Forelimb muscle (tissue), 1 donor: ENCODE results near the gene ZNF473. TPM values are rescaled to one million over a fixed set of nuclear protein-coding genes. Genes with fewer than 3 reads are reported as not detected.
"Not testable (repeated sequence)": the region's sequence is repeated elsewhere in the genome, so short reads cannot be mapped to it uniquely, and the experiment has no call there.

Source experiments
- DNase-seq: peaks from one replicate; pipeline ENCODE4 v3.0.0-alpha.2; 2013; ENCODE audit warnings: low read depth
- polyA plus RNA-seq: library from polyadenylated mRNA; unstranded; fragments of 120-200 nt; gene quantifications from one replicate; pipeline ENCODE4 v1.2.1, GENCODE V29; 2013; ENCODE audit not compliant: insufficient read length

The ZNF473 gene
- polyA plus RNA-seq, 1 donor = 7.3 TPM

DNA sequence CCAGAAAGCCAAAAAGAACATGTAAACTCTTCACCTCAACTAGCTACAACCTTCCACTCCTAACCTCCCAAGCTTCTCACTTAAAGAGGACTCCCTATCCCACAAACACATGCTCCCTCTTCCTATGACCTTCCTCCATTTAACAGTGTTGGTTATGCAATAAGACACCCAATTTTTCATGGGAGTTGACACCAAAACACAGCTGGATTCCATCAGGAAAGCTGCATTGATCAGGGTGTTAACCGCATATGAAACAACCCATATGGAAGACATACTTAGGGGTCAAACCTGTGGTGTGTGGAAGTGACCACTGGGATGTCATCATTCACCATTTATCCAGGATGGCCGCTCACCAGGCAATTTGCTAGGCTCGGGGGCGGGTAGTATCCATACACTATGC is 21.9 kb downstream of the ZNF473 start:
- DNase-seq = no peak

DNA sequence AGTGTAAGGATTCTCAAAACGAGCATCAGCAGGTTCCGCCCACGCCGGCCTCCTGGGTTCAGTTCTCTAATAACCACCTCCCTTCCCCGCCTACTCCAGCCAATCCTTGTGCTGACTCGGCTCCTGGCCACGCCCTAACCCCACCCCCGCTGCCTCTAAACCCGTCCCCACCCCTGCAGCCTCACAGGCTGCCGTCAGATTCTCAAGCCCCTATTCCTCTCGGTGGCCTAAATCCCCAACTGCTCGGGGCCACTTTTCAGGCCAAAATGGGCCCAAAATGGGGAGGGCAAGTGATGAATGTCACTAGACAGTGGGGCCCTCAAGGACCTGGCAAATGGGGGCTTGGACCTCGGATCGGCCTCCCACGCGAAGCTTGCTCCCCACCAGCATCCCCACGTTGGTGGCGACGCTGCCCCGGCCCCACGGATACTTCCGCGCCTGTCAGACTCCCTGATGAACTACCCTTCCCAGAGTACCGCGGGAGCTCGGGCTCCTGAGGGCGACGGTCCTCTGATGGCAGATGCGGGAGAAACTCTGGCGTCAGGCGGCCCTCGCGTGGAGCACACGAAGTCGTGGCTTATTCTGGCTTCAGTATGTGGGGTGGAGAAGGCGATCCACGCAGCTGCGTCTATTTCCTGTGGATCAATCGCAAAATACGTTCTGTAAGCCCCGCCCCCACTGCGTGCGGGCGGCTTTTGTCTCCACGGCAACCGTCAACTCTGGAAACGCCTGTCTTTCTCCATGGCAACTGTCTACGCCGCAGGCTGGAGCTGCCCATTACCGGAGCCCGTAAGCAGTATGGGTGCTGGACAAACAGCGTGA is 24.8 kb downstream of the ZNF473 start:
- DNase-seq = peak; percentile 29

DNA sequence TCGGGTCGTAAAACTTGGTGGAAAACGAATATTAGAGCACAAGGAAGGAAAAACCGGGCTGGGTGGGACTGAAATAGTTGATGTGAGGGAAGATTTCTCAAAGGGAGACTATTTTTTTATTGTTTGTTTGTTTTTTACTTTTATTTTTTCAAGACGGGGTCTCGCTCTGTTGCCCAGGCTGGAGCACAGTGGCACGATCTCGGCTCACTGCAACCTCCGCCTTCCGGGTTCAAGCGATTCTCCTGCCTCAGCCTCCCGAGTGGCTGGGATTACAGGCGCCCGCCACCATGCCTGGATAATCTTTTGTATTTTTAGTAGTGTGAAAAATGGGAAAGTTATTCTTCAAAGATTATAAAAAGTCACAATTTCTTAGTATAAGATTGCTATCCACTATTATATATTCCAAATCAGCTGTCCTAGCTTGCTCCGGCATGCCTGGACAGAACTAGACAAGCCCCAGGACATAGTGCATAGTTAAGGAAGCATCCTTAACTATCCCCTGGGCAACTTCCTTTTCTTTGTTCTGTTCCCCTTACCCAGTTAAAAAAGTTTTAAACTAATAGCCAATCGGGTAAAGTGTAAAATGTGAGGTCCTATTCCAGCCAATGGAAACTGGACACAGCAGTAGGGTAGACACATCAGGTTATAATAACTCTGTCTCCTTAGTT is 25.6 kb downstream of the ZNF473 start:
- not testable (repeated sequence) for DNase-seq

DNA sequence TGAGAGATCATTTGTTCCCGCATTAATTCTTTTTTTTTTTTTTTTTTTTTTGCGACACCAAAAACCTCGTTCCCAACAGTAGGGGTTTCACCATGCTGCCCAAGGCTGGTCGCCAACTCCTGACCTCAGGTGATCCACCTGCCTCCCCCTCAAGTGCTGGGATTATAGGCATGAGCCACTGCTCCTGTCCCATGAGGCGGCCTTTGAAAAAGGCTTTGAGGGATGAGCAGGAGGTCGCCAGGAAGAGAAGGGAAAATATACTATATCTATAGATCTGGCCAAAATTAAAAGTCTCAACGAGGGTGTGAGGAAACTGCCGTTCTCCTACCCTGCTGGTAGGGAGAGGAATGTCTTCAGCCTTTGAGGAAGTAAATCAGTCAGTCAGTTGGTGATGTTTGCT is 26.2 kb downstream of the ZNF473 start:
- no peak for DNase-seq

DNA sequence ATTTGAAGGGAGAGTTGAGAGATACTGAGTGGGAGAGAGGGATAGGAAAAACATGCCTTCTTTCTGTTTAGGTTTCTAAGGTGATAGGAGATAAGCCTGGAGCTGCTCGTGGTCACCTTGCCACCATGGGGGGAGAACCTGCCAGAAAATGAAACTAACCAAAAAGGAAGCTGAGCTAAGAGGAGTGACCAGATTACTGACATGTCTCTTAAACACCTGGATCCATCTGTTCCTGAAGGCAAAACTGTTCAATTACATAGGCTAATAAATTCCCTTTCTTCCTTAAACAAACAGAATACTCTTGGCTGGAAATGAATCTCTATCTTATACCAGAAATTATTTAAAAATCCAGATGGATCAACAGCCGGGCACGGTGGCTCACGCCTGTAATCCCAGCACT is 27.3 kb downstream of the ZNF473 start:
- no peak for DNase-seq

DNA sequence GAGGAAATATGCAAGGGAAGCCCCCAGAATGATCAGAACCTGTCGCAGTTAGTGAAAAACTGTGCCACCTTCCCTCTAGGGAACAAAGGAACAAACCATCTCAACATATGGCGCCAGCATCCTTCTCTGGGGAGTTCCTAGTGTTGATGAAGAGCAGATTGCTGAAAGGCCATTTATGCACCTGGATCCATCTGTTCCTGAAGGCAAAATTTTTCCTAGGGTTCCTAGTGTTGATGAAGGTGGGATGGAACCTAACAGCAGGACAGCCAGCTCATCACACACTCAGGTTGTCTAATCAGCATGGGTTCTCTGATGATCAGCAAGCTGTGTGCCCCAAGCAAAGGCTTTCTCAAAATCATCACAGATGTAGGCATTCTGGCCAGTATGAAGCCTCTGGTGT is 32.6 kb downstream of the ZNF473 start:
- no peak for DNase-seq

DNA sequence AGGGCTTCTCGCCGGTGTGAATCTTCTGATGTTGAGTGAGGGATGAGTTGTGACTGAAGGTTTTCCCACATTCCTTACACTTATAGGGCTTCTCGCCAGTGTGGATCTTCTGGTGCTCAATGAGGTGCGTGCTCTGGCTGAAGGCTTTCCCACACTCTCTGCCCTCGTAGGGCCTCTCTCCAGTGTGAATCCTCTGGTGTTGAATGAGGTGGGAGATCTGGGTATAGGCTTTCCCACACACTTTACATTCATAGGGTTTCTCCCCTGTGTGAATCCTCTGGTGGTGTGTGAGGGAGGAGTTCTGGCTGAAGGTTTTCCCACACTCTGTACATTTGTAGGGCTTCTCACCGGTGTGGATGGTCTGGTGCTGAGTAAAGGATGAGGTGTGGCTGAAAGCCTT is 33.2 kb downstream of the ZNF473 start:
- no peak for DNase-seq

DNA sequence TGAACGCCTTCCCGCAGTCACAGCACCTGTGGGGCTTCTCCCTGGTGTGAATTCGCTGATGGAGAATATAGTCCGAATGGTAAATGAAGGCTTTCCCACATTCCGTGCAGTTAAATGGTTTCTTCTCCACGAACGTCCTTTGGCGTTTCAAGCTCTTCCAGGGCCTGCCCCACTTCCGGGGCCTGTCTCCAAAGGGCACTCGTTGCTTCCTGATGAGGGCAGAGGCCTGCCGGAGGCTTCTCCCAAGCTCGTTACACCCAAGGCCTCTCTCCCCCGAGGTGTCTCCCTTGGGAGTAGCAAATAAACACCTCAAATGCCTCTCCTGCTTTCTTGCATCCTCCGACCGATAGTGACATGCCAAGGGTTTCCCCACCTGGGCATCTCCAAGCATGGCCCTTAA is 34.3 kb downstream of the ZNF473 start:
- no peak for DNase-seq

DNA sequence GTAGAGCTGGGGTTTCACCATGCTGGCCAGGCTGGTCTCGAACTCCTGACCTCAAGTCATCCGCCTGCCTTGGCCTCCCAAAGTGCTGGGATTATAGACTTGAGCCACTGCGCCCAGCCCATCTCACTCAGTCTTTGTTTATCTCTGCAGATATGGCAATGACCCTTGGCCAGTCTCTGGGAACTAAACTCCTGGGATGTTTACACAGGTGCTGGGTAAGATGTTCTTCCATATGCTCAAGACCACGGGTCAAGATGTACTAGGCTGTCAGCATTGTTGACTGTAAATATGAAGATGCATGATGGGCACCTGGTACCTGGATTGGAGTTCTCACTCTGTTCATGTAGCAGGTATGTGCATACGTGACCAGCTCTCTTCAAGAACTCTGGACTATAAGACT is 35.8 kb downstream of the ZNF473 start:
- DNase-seq = no peak

DNA sequence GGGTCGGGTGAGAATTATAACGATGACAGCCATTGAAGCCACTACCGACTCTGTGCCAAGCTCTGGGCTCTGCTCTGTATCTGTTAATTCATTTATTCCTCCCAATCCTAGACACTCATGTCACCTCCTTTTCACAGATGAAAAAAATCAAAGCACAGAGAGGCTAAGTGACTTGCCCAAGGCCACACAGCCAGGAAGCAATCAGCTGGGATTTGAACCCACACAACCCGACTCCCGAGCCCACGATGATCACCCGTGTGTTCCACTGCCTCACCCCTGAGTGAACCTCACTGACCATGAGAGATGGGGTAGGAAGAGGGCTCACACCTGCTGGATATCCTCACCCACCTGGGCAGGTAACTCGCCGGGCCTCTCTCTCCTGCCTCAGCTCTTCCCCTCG is 40.1 kb downstream of the ZNF473 start:
- no peak for DNase-seq

DNA sequence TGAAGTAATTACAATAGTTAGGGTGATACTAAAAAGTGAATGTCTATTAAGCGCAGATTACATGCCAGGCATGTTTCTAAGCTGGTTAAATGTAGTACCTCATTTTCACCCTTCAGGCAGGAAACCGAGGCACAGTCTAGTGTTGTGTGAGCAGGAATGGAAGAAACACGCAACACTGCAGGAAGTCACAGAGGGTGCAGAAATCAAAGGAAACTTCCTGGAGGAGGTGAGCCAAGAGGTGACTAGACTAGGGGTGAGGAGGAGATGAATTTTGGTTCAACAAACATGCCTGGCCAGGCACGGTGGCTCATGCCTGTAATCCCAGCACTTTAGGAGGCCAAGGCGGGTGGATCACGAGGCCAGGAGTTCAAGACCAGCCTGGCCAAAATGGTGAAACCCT is 41.8 kb downstream of the ZNF473 start:
- DNase-seq = no peak

DNA sequence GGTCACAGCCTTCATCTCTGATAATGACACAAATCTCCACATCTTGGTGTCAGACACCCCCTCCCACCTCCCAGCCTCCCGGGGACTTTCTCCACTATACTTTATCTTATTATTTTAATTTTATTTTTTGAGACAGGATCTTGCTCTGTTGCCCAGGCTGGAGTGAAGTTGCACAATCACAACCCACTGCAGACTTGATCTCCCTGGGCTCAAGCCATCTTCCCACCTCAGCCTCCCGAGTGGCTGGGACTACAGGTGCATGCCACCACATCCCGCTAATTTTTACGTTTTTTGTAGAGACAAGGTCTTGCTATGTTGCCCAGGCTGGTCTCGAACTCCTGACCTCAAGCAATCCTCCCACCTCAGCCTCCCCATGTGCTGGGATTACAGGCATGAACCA is 42.6 kb downstream of the ZNF473 start:
- DNase-seq = not testable (repeated sequence)

DNA sequence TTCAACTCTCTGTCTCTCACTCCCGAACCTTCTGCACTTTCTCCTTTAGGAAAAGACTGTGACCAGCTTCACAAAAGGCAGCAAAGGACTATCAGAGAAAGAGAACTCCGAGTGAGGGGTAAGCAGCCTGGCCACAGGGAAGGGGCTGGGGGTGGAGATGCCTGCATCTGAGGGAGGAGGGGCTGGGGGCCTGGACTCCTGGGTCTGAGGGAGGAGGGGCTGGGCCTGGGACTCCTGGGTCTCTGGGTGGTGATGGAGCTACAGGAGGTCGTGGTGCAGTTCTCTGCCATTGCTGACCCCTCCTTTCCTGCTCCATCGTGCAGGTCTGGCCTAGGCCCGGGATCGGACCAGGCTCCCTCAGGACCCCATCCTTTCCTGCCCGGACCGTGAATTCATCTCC is 49.3 kb downstream of the ZNF473 start:
- DNase-seq = not testable (repeated sequence)

DNA sequence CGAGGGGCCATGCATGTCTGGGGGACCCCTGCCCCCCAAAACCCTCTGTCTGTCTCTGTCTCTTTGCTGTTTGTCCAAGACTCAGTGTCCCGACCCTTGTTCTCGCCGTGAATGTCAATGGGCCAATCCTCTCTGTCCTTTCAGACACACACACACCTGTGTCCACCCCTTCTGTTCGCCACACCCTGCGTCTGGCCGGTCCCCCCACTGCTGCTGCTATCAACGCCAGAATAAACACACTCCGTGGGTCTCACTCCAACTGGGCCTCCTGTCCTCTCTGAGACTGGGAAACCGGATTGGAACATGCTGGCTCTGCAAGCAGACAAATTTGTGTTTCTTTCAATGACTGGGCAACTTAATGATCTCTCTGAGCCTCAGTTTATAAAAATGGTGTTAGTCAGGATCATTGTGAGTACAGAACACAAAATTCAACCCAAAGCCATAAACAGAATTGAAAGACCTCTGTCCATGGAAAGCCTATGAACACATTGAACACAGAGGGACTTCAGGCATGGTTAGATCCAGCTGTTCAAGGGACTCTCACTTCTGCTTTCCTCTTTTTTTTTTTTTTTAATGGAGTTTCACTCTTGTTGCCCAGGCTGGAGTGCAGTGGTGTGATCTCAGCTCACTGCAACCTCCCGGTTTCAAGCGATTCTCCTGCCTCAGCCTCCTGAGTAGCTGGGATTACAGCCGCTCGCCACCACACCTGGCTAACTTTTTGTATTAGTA is 50.0 kb downstream of the ZNF473 start:
- DNase-seq = not testable (repeated sequence)

DNA sequence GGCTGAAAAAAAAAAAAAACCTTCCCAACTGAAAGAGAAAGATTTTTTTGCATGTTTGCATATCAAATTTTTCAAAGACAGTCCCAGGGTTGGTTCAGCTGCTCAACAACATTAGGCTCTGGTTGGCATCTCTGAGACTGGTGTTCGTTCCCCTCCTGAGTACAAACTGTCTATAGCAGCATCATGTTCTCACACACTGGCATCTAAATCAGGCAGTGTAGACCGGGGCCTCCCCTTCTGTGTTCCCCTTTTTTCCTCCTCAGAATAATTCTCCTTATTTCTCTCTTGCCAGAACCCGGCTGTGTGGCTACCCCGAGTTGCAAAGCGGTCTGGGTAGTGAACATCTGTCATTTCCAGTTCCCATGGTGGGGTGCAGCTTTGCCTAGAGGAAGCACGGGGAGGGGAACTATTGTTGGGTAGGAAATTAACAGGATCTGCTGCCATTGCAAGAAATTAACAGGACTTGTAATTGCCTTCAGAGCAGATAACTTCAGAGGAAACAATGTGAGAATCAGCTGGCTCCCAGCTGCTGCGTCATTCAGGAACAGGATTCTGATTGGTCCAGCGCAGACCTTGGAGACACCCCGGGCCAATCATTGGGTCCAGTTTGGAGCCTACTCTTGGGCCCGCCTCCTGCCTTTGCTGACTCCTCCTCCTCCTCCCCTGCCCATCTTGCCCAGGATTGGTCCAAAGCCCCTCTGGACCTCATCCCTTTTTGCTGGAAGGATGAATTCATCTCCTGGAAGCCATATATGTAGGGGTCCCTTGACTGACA is 51.0 kb downstream of the ZNF473 start:
- not testable (repeated sequence) for DNase-seq

DNA sequence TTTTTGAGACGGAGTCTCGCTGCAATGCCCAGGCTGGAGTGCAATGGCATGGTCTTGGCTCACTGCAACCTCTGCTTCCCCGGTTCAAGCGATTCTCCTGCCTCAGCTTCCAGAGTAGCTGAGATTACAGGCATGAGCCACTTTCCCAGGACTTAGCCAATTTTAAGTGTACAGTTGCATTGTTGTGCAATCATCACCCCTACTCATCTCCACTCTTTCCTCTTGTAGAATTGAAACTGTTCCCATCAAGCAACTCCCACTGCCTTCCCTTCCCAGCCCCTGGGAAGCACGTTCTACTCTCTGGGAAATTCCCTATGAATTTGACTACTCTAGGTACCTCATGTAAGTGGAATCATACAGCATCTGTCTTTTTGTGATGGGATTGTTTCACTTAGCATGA is 53.2 kb downstream of the ZNF473 start:
- DNase-seq = not testable (repeated sequence)

DNA sequence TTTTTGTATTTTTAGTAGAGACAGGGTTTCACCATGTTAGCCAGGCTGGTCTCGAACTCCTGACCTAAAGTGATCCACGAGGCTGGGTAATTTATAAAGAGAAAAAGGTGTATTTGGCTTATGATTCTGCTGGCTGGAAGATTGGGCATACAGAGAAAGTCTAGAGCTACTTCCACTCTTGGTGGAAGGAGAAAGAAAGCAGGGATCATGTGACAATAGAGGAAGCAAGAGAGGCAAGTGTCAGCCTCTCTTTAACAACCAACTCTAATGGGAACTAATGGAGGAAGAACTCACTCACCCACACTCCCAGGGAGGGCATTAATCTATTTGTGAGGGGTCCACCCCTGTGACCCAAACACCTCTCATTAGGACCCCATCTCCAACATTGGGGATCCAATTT is 58.6 kb downstream of the ZNF473 start:
- DNase-seq = not testable (repeated sequence)

DNA sequence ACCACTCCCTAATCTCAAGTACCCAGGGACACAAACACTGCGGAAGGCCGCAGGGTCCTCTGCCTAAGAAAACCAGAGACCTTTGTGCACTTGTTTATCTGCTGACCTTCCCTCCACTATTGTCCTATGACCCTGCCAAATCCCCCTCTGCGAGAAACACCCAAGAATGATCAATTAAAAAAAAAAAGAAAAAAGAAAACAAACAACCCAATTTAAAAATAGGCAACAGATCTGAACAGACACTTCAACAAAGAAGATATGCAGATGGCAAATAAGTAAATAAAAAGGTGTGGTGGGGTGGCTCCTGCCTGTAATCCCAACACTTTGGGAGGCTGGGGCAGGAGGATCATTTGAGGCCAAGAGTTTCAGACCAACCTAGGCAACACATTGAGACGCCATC is 61.3 kb downstream of the ZNF473 start:
- not testable (repeated sequence) for DNase-seq

DNA sequence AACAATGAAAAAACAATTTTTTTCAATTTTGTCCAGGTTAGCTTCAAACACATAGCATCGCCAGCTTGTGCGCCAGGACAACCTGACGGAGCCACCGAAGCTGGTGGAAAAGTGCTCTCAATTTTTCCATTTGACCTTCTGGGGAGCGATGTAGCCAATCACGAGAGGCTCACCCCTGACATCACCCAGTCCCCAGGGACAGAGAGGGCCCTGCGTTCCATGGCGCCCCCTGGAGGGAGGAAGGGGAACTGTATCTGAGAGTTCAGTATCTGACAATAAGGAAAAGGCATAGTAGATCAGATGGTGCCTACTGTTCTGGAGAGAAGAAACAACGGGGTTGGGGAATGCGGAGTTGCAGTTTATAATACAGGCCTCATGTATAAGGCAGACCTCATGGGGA is 64.9 kb downstream of the ZNF473 start:
- DNase-seq = not testable (repeated sequence)

DNA sequence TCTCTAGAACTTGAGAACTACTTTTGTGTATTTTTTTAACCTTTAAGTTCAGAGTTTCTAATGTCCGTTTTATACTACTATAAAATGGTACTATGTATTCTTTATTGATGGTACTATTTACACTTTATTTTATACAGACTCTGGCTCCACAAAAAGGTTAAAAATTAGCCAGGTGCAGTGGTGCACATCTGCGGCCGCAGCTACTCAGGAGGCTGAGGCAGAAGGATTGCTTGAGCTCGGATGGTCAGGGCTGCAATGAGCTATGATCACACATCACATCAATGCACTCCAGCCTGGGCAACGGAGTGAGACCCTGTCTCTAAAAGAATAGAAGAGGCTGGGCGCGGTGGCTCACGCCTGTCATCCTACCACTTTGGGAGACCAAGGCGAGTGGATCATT is 66.0 kb downstream of the ZNF473 start:
- not testable (repeated sequence) for DNase-seq

DNA sequence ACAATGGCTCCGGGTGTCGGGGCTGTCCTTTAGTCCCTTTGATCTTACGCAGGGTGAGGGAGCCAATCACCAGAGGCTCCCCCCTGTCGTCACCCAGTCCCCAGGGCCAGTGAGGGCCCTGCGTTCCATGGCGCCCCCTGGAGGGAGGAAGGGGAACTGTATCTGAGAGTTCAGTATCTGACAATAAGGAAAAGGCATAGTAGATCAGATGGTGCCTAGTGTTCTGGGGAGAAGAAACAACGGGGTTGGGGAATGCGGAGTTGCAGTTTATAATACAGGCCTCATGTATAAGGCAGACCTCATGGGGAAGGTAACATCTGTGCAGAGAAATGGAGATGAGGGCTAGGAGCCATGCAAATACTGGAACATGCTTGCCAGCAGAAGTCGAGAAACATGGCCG is 66.8 kb downstream of the ZNF473 start:
- DNase-seq = not testable (repeated sequence)

DNA sequence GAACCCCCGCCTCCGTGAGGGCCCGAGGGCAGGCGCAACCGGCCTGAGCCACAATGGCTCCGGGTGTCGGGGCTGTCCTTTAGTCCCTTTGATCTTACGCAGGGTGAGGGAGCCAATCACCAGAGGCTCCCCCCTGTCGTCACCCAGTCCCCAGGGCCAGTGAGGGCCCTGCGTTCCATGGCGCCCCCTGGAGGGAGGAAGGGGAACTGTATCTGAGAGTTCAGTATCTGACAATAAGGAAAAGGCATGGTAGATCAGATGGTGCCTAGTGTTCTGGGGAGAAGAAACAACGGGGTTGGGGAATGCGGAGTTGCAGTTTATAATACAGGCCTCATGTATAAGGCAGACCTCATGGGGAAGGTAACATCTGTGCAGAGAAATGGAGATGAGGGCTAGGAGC is 72.1 kb downstream of the ZNF473 start:
- DNase-seq = not testable (repeated sequence)
